ENCODE data around the gene CHST11. TPM values are rescaled to one million over a fixed set of nuclear protein-coding genes. Genes with fewer than 3 reads are reported as not detected.

Gene CHST11
- total and polyA plus RNA-seq, 7 experiments from 2014 or later: 23.4 to 74.3 (median 32.0) TPM

DNA sequence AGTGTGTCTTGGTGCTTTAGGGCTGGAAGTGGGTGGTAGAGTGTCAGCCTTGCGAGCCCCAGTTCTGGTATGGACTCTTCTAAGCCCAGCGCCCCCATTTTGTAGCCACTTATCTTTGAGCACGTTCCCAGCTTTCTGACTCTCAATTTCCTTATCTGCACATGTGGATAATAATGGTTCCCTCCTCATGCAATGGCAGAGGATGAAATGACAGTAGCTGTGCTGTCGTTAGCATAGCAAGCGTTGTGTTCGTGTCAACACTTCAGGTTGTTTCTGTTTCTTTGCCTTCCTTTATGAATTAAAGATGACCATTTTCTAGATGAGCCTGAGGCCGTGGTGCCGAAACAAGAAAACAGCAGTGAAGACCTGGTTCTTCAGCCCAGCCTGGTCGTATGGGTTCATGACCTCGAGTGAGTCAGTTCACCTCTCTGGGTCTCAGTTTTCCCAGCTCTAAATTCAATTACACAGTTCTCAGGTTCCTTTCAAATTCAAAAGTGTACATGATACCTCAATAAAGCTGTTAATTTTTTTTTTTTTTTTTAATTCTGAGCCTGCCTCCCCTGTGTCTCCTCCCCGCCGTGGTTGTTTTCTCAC lies 268.3 kb downstream of the CHST11 start:
- Mint-ChIP-seq H3K27ac (peak overlapping the region in 2 of 9 donors; percentile 39 to 66), H3K36me3 (peaks cover 0 to 20% (median 5%) of the 10 kb centered on the region in 5 donors), H3K27me3 (peaks cover 0 to 3% (median 0%) of the 10 kb centered on the region in 5 donors), H3K4me1 (peaks cover 39 to 84% (median 50%) of the 10 kb centered on the region in 7 donors), H3K4me3 (no peak overlapping the region), H3K9me3 (peaks cover 0 to 4% (median 0%) of the 10 kb centered on the region in 11 donors)
- Histone ChIP-seq H3K4me3 (ENCODE audit: low read length) (no peak overlapping the region), H3K27ac (ENCODE audit: low read depth, low read length) (no peak overlapping the region), H3K9me3 (ENCODE audit: control insufficient read depth in 2 of 3, low read length in 3 of 3) (no peaks in the 10 kb centered on the region), H3K4me1 (ENCODE audit: control insufficient read depth in 2 of 2, insufficient read depth in 2 of 2, low read length in 2 of 2) (peaks cover 16 to 30% of the 10 kb centered on the region in 2 donors), H3K36me3 (ENCODE audit: control insufficient read depth in 2 of 3, insufficient read depth in 3 of 3, low read length in 3 of 3) (no peaks in the 10 kb centered on the region), H3K27me3 (ENCODE audit: control insufficient read depth in 2 of 2, insufficient read depth in 2 of 2, low read length in 2 of 2) (no peaks in the 10 kb centered on the region)
- ChIA-PET POLR2A (no interaction called here), CTCF (interaction anchor here (0.6 kb wide), 1 partner anchor 386 kb away, joined by 3 read pairs; no protein-coding TSS in a partner anchor)
- intact Hi-C loops (cut with micrococcal nuclease): loop anchor here in 1 of 2 donors (5.0 to 10.0 kb wide), 3 partner anchors 37 to 340 kb away; no protein-coding TSS in a partner anchor
- DNase-seq (no peak), ATAC-seq (no peak)

DNA sequence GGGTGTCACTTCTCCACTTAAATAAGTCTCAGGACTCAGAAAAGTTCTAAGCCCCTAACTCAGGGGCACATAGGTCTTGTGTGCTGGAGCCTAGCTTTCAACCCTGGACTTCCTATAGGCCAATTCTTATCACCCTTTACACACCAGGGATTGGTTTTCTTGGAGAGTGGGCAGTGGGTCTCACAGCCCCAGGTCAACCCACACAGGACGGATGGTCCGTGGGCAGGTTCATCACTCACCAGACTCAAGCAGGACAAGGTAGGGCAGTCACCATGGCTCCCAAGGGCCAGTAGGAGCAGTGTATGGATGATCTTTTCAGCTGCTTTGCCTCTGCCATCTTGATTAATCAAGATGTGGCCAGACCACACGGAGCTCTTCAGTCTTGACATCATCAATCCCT lies 268.9 kb downstream of the CHST11 start:
- H3K27ac Mint-ChIP-seq: peak overlapping the region in 3 of 9 donors; percentile 38 to 66 (median 43)
- H3K4me1 Mint-ChIP-seq: peaks cover 36 to 80% (median 45%) of the 10 kb centered on the region in 7 donors
- Histone ChIP-seq H3K27ac (ENCODE audit: low read depth, low read length) (no peak overlapping the region), H3K9me3 (ENCODE audit: control insufficient read depth in 2 of 3, low read length in 3 of 3) (no peaks in the 10 kb centered on the region), H3K36me3 (ENCODE audit: control insufficient read depth in 2 of 3, insufficient read depth in 3 of 3, low read length in 3 of 3) (no peaks in the 10 kb centered on the region), H3K27me3 (ENCODE audit: control insufficient read depth in 2 of 2, insufficient read depth in 2 of 2, low read length in 2 of 2) (no peaks in the 10 kb centered on the region), H3K4me1 (ENCODE audit: control insufficient read depth in 2 of 2, insufficient read depth in 2 of 2, low read length in 2 of 2) (peaks cover 14 to 28% of the 10 kb centered on the region in 2 donors), H3K4me3 (ENCODE audit: low read length) (no peak overlapping the region)
- CTCF ChIA-PET: interaction anchor here (0.6 kb wide), 1 partner anchor 346 kb away, joined by 3 read pairs; no protein-coding TSS in a partner anchor
- no peak overlapping the region for H3K4me3 Mint-ChIP-seq
- H3K9me3 Mint-ChIP-seq: peaks cover 0 to 1% (median 0%) of the 10 kb centered on the region in 11 donors
- no peak for DNase-seq
- H3K27me3 Mint-ChIP-seq: peaks cover 0 to under 1% (median 0%) of the 10 kb centered on the region in 5 donors
- no peak for ATAC-seq
- intact Hi-C loops (cut with micrococcal nuclease): loop anchor here in 1 of 2 donors (10.0 kb wide), 1 partner anchor 341 kb away; no protein-coding TSS in a partner anchor
- POLR2A ChIA-PET: no interaction called here
- peaks cover 0 to 20% (median 5%) of the 10 kb centered on the region in 5 donors for H3K36me3 Mint-ChIP-seq

DNA sequence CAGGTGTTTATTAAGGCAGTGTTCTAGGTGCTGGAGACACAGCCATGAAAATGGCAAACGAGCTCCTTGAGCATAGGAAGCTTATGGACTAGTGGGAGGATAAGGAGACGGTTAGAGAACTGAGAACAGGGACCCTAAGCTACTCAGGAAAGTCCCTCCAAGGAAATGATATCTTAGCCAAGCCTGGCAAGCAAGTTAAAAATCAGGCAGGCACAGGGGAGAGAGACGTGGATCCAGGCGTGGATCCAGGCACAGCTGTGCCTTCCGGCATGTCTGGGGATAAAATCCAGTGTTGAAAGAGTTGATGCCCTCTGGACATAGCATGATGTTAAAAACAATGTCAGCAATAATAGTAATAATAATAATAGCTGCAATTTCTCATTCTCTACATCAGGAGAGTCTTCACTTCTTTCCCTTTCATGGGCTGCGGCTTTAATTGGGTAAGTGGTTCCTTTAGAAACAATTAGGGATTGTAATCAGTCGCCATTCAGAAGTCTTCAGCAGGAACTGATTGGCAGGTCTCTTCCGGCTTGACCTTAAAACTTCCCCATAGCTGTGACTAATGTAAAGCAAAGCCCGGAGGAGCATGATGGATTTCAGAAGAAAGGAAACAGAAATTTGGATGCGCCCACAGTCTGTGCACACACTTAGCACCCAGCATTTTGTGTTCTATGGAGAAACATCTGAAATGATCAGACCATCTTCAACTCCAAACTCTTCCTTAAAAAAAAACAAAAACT lies 271.1 kb downstream of the CHST11 start:
- H3K27ac ChIP-seq (ENCODE audit: low read depth, low read length): no peak overlapping the region
- Mint-ChIP-seq H3K4me1 (peaks cover 21 to 67% (median 30%) of the 10 kb centered on the region in 7 donors), H3K27ac (peak overlapping the region in 1 of 9 donors; percentile 55), H3K27me3 (no peaks in the 10 kb centered on the region), H3K36me3 (peaks cover 0 to 18% (median 5%) of the 10 kb centered on the region in 5 donors), H3K4me3 (no peak overlapping the region), H3K9me3 (no peaks in the 10 kb centered on the region)
- no peak overlapping the region for H3K4me3 ChIP-seq (ENCODE audit: low read length)
- H3K36me3 ChIP-seq (ENCODE audit: control insufficient read depth in 2 of 3, insufficient read depth in 3 of 3, low read length in 3 of 3): no peaks in the 10 kb centered on the region
- ChIA-PET CTCF (interaction anchor here (0.7 kb wide), 1 partner anchor 10 kb away, joined by 4 read pairs; no protein-coding TSS in a partner anchor), POLR2A (interaction anchor here (0.7 kb wide), 1 partner anchor 79 kb away, joined by 3 read pairs; no protein-coding TSS in a partner anchor)
- peaks cover 0 to 7% of the 10 kb centered on the region in 2 donors for H3K4me1 ChIP-seq (ENCODE audit: control insufficient read depth in 2 of 2, insufficient read depth in 2 of 2, low read length in 2 of 2)
- ATAC-seq: peak; percentile 60
- intact Hi-C loops (cut with micrococcal nuclease): loop anchor here in 1 of 2 donors (10.0 kb wide), 1 partner anchor 343 kb away; no protein-coding TSS in a partner anchor
- no peak for DNase-seq
- H3K27me3 ChIP-seq (ENCODE audit: control insufficient read depth in 2 of 2, insufficient read depth in 2 of 2, low read length in 2 of 2): no peaks in the 10 kb centered on the region
- H3K9me3 ChIP-seq (ENCODE audit: control insufficient read depth in 2 of 3, low read length in 3 of 3): no peaks in the 10 kb centered on the region

DNA sequence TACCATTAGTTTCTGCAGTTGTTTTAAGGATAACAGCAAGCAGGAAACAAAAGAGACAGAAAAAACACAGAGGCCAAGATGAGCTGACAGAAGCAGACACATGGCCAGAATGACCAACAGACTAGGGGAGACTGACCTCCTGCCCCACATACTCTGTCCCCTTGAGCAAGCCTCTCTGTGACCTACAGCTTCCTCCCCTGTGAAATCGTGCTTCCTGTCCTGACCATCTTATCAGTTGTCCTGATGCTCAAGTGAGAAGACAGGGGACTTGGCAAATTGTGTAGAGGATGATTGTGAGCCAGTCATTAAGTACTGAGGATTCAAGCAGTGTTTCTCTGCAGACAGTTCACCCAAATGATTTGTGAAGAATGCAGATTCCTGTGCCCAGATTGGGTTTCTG lies 272.3 kb downstream of the CHST11 start:
- H3K4me1 Mint-ChIP-seq: peaks cover 19 to 63% (median 28%) of the 10 kb centered on the region in 7 donors
- ATAC-seq (no peak), DNase-seq (no peak)
- Histone ChIP-seq H3K9me3 (ENCODE audit: control insufficient read depth in 2 of 3, low read length in 3 of 3) (no peaks in the 10 kb centered on the region), H3K27ac (ENCODE audit: low read depth, low read length) (no peak overlapping the region), H3K27me3 (ENCODE audit: control insufficient read depth in 2 of 2, insufficient read depth in 2 of 2, low read length in 2 of 2) (no peaks in the 10 kb centered on the region), H3K4me3 (ENCODE audit: low read length) (no peak overlapping the region), H3K36me3 (ENCODE audit: control insufficient read depth in 2 of 3, insufficient read depth in 3 of 3, low read length in 3 of 3) (no peaks in the 10 kb centered on the region), H3K4me1 (ENCODE audit: control insufficient read depth in 2 of 2, insufficient read depth in 2 of 2, low read length in 2 of 2) (peaks cover 6 to 9% of the 10 kb centered on the region in 2 donors)
- peak overlapping the region in 2 of 9 donors; percentile 36 to 64 for H3K27ac Mint-ChIP-seq
- no peaks in the 10 kb centered on the region for H3K27me3 Mint-ChIP-seq
- H3K9me3 Mint-ChIP-seq: no peaks in the 10 kb centered on the region
- no peak overlapping the region for H3K4me3 Mint-ChIP-seq
- peaks cover 0 to 14% (median 5%) of the 10 kb centered on the region in 5 donors for H3K36me3 Mint-ChIP-seq
- CTCF ChIA-PET: no interaction called here
- POLR2A ChIA-PET: no interaction called here
- intact Hi-C loops (cut with micrococcal nuclease): loop anchor here in 1 of 2 donors (10.0 kb wide), 1 partner anchor 344 kb away; no protein-coding TSS in a partner anchor

DNA sequence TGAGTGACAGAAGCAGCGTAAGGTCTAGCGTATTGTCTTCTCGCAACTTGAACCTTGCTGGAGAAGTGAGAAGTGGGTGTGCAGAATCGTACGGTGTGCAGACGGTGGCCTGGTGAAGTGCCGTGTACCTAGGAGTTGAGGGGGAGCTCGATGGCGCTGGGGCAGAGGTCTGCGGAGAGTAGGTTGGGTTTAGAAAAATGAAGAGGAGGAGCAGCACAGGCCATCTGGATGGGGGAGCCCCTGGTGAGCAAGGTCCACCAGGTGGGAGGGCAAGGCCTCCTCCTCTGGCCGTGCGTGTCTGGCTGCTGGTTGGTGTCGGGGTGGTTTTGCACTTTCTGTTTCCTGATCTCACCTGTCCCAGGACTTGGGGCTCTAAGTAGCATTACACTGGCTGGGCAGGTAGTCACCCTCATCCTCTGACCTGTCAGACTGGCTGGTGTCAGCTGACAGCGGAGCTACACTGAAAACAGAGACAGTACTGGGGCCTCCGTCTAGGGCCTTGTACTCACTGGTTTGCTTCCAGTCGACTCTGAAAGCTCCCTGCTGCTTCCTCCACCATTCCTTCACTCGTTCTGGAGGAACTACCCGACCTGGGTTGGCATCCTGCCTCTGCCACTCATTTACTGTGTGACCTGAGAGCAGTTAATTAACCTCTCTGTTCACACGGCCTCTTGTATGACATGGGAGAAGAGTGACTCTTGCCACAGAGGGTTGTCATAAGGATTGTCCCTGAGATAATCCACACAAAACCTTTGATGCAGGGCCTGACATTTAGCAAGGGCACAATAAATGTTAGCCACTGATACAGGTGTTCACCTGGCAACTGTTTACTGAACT lies 273.1 kb downstream of the CHST11 start:
- DNase-seq (no peak), ATAC-seq (no peak)
- no peak overlapping the region for H3K4me3 Mint-ChIP-seq
- H3K9me3 Mint-ChIP-seq: no peaks in the 10 kb centered on the region
- Histone ChIP-seq H3K4me3 (ENCODE audit: low read length) (no peak overlapping the region), H3K27me3 (ENCODE audit: control insufficient read depth in 2 of 2, insufficient read depth in 2 of 2, low read length in 2 of 2) (no peaks in the 10 kb centered on the region), H3K9me3 (ENCODE audit: control insufficient read depth in 2 of 3, low read length in 3 of 3) (no peaks in the 10 kb centered on the region), H3K4me1 (ENCODE audit: control insufficient read depth in 2 of 2, insufficient read depth in 2 of 2, low read length in 2 of 2) (peaks cover 6 to 16% of the 10 kb centered on the region in 2 donors), H3K36me3 (ENCODE audit: control insufficient read depth in 2 of 3, insufficient read depth in 3 of 3, low read length in 3 of 3) (no peaks in the 10 kb centered on the region), H3K27ac (ENCODE audit: low read depth, low read length) (no peak overlapping the region)
- POLR2A ChIA-PET: no interaction called here
- CTCF ChIA-PET: interaction anchor here (0.8 kb wide), 1 partner anchor 348 kb away, joined by 3 read pairs; no protein-coding TSS in a partner anchor
- no peaks in the 10 kb centered on the region for H3K27me3 Mint-ChIP-seq
- H3K4me1 Mint-ChIP-seq: peaks cover 24 to 62% (median 33%) of the 10 kb centered on the region in 7 donors
- peaks cover 0 to 14% (median 5%) of the 10 kb centered on the region in 5 donors for H3K36me3 Mint-ChIP-seq
- intact Hi-C loops (cut with micrococcal nuclease): loop anchor here in 1 of 2 donors (10.0 kb wide), 1 partner anchor 345 kb away; no protein-coding TSS in a partner anchor
- peak overlapping the region in 3 of 9 donors; percentile 17 to 64 (median 36) for H3K27ac Mint-ChIP-seq

DNA sequence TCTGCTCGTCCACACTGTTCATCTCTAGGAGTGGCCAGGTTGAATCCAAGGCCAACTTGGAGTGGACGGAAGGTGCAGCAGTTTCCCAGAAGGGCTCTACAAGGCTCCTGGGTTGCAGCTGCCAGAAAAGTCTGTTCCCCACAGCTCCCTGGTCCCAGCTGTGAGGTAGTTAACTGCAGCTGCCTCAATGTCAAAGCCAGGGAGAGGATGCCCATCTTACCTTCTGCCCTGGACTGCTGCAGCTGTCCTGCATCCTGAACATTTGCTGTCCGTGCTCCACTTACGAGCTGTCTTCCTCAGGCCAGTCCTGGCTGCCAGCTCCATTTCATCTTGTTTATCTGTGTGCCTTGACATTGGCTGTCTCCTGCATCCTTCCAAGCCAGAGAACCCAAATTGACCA lies 274.0 kb downstream of the CHST11 start:
- Histone ChIP-seq H3K9me3 (ENCODE audit: control insufficient read depth in 2 of 3, low read length in 3 of 3) (no peaks in the 10 kb centered on the region), H3K36me3 (ENCODE audit: control insufficient read depth in 2 of 3, insufficient read depth in 3 of 3, low read length in 3 of 3) (no peaks in the 10 kb centered on the region), H3K4me1 (ENCODE audit: control insufficient read depth in 2 of 2, insufficient read depth in 2 of 2, low read length in 2 of 2) (peaks cover 10 to 25% of the 10 kb centered on the region in 2 donors), H3K4me3 (ENCODE audit: low read length) (no peak overlapping the region), H3K27me3 (ENCODE audit: control insufficient read depth in 2 of 2, insufficient read depth in 2 of 2, low read length in 2 of 2) (no peaks in the 10 kb centered on the region), H3K27ac (ENCODE audit: low read depth, low read length) (no peak overlapping the region)
- DNase-seq (no peak), ATAC-seq (no peak)
- H3K4me1 Mint-ChIP-seq: peaks cover 28 to 64% (median 37%) of the 10 kb centered on the region in 7 donors
- CTCF ChIA-PET: no interaction called here
- intact Hi-C loops (cut with micrococcal nuclease): no loop called here
- H3K9me3 Mint-ChIP-seq: no peaks in the 10 kb centered on the region
- H3K36me3 Mint-ChIP-seq: peaks cover 0 to 10% (median 5%) of the 10 kb centered on the region in 5 donors
- POLR2A ChIA-PET: no interaction called here
- H3K27me3 Mint-ChIP-seq: no peaks in the 10 kb centered on the region
- H3K4me3 Mint-ChIP-seq: no peak overlapping the region
- peak overlapping the region in 1 of 9 donors; percentile 15 for H3K27ac Mint-ChIP-seq
